ENCODE results near the gene SLC9A3.

Gene SLC9A3

DNA sequence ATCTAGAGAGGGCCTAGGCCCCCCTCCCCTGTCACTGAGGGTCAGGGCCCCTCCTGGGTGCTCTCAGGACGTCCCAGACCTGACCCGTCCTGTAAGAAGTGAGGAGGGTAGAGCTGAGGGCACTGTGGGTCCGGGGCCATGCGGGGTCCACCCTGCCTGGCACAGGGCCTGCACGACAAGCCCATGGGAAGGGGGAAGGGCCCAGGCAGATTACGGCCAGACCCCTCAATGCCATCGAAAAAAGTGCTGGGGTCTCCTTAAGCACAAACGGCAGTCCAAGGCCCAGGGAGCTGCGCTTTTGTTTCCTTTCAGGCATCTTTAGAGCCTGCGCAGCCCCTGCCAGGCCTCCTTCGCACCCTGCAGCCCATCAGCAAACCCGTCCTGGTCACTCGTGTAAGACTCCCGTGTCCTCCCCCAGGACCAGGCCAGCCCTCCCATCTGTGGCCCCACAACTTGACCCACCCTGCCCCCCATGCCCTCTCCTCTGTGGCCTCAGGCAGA lies 85.7 kb downstream of the SLC9A3 start:
- no peak for DNase-seq

DNA sequence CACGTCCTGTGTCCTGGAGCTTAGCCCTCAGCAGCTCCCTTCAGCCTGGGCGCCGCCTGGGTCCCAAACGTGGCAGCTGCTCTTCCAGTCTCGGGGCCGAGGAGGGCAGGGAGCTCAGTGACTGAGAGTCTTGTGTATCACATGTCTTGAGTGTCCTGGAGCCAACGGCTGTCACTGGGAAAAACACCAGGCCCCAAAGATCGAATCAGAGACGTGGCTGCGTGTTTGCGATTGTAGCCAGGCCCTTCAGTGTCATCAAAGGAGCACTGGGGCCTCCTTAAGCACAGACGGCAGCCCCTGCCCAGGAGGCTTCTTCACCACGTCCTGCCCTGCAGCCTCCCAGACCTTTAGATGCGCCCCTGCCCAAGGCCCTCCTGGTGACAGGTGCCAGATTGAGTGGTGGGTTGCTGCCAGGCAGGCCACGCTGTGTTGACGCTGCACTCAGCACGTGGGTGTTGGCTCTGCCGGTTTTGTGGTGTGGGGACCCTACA lies 86.9 kb downstream of the SLC9A3 start:
- DNase-seq, result no peak

DNA sequence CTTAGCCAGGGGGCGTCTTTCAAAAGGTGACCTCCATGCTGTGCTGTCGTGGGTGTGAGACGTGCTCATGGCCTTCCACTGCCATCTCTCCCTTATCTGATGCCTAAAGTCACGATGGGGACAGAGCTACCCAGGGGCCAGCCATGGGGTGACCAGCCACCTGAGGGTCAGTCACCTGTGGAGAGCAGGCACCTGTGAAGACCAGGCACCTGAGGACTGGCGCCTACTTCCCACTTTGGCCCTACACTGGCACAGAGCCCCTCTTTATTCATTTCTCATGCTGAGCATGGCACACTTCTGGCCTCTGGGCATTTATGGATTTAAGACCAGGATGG lies 87.6 kb downstream of the SLC9A3 start:
- DNase-seq, result no peak

DNA sequence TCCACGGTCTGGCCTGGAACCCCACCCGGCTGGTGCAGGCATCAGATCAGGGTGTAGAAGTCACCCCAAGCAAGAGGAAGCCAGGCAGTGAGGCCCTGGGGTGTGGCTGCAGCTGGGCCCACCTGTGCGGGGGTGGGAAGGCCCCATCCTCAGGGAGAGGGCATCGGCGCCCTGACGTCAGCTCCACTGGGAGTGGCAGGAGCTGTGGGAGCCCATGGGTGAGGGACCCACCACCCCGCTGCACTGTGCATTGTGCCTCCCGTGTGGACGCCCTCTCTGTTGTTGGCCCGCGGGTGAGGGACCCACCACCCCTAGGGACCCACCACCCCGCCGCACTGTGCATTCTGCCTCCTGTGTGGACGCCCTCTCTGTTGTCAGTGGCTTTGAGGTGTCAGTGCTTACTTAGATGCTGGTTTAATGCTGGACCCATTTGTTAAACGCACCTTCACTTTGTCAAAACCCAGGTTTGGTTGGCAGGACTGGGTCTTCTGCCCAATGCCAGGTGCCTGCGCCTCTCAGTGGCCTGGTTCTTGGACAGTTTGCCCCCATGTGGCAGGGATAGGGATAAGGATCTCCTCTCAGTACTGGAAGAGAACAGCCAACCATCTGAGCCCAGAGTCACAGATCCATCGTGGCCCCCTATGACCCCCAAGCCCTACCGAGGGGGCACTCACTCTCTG lies 88.1 kb downstream of the SLC9A3 start:
- DNase-seq, result no peak

DNA sequence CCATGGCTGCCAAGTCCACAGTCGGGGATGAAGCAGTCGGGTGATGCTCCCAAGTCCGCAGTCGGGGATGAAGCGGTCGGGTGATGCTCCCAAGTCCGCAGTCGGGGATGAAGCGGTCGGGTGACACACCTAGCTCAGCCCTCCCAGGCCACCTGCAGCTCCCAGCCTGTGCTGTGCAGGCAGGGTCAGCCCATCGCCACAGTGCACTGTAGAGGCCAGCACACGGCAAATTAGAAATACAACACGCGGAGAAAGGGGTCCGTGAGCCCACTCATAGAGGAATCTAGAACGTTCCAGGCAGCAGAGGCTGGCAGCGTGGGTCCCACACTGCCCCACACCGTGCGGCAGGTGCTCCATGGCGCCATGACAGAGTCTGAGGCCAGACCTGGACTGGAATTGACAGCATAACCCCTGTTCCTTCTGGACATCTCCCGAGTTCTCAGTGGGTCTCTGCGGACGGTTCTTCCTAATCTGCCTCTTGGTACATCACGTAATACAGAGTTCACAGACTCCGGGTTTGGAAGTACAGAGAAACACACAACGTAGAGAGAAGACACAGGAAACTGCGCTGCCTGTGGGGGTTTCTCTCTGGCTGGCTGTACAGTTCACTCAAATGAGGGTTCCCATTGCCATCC lies 89.0 kb downstream of the SLC9A3 start:
- DNase-seq, result no peak

DNA sequence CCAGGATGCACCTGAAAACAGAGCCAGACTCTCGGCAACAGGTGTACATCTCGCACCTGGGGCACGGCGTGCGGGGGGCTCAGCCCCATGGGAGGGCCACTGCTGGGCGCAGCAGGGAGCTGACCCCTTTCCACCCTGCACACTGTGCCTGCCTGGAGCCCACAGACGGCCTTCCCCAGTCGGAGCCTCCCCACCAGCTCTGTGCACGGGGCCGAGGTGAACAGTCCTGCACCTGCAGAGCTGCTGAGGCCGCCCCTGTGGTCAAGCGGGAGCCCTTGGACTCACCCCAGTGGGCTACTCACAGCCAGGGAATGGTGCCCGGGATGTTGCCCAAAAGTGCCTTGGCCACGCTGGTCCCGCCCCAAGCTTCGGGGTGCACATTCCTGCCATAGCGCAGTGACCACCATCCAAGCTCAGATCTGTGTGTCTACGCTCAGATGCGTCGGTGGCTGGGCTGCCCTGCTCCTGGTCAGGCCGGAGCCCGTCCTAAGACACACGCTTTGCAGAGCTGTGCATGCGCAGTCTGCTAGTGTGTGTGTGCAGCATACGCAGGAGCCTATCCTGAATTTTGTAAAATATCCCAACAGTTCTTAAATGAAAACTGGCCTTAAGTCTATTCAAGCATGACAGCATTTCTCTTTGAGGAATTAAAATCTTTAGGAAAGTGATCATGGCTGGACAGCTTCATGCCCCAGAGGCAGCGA lies 89.7 kb downstream of the SLC9A3 start:
- no peak for DNase-seq

- no peak for DNase-seq
Observed at GRCh38 chr5:433836-434235, 90.4 kb downstream of the SLC9A3 start.

DNA sequence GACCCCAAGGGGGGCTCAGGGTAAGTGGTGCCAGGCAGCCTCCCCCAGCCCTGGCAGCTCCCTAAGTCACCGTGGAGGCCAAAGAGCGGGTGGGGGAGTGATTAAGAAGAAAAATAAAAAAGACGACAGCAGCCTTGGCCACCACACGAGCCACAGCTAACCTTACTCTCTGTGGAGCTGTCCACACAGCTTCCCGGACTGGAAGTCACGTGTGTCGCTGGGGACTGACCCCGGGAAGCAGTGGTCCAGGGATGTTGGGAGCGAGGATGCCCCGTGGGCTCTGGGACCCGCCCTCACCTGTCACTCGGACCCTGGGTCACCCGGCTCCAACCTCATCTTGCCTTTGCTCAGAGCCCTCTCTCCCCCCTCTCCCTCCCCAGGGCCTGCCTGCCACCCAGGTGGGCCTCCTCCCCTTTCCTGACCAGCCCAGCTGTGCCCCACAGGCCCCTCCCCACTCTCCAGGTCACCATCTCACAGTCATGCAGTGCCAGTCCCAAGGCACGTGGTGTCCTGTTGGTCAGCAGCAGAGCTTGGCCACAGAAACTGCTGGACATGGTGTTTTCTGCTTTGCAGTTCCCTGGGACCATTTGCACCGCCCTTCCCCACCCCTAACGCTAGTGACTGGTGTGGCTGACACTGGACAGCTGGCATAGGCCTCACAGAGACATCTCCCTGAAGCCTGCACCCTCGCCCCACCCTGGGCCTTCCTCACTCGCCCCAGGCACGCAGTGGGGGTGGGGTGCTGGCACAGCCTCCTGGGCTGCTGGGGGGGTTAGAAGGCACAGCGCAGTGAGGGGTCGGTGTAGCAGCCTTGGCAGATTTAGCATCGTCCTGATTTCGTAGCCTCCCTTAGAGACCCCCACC lies 91.1 kb downstream of the SLC9A3 start:
- no peak for DNase-seq

- no peak for DNase-seq
Observed at GRCh38 chr5:432201-432927, 91.9 kb downstream of the SLC9A3 start.

GRCh38 chr5:431711-432050 lies 92.6 kb downstream of the SLC9A3 start:
- no peak for DNase-seq

DNA sequence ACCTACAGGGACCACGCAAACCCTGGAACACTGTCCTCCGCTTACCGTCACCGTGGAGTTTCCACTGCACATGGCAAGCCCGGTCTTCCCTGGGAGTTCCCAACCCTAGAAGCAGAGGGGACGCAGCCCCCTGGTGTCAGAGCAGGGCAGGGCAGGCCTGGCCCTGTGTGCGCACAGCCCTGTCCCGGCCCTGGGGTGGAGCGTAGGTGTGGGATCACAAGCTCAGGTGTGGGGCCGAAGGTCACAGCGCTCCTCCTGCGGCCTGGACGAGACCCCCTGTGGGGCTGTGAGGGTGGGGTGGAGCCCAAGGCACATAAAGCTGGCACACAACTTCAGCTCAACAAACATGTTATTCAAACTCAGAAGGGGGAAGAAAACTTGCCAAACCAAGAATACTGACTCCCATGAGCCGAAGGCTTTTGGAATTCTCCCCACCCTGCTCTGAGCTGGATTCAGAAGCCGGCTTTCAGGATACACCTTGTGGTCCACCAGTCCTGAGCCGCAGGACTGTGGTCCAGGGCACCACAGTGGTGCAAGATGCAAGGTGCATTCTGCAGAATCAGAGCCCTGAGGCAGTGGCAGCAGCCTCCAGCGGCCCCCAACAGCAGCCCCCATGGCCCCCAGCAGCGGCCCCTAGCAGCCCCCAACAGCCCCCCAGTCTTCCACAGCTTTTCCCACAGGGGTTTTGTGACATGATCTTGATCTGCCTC lies 93.1 kb downstream of the SLC9A3 start:
- peak; percentile 70 for DNase-seq

- DNase-seq, result no peak
Observed at GRCh38 chr5:430214-430925, 93.9 kb downstream of the SLC9A3 start.

GRCh38 chr5:429453-430188 lies 94.6 kb downstream of the SLC9A3 start:
- DNase-seq, result no peak

DNA sequence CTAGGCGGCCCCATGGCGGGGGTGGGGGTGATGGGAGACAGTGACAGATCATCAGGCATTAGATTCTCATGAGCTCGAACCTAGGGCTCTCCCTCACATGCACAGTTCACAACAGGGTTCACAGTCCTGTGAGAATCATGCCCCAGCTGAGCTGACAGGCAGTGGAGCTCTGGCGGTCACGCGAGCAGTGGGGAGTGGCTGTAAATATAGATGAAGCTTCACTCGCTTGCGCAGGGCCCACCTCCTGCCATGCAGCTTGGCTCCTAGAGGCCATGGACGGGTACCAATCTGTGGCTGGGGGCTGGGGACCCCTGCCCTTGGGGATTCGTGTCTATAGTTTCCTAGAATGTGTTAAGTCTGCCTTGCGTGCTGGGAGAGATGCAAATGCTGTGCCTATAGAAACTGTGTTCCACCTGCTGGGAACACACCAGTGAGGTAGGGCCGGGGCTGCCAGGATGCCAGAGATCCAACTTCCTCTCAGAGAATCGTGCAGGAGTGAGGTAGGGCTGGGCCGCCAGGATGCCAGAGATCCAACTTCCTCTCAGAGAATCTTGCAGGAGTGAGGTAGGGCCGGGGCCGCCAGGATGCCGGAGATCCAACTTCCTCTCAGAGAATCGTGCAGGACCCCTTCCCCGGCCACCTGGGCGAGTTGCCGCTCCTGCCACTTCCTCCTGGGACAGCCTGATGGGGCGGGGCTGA lies 95.3 kb downstream of the SLC9A3 start:
- no peak for DNase-seq

DNA sequence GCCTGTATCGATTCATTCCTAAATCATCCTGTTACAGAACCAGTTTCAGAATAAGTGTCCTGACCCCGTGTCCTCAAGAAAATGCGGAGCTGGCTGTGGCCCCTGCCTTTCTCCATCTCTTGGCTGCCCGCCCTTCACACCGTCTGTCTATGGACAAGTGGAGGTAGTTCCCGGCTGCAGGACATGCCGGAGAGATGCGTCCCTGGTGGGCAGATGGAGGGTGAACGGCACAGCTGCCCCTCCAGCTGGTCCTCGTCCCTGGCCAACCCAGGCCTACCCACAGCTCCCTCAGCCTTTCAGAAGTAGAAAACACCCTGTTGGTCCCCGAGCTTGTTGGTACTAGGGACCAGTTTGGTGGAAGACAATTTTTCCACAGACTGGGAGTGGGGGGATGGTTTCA lies 96.0 kb downstream of the SLC9A3 start:
- DNase-seq, result no peak

- DNase-seq, result no peak
Observed at GRCh38 chr5:427415-428087, 96.7 kb downstream of the SLC9A3 start.

- no peak for DNase-seq
Observed at GRCh38 chr5:426392-426976, 97.8 kb downstream of the SLC9A3 start.

- no peak for DNase-seq
Observed at GRCh38 chr5:425714-426113, 98.5 kb downstream of the SLC9A3 start.
